GM12873 (cell line): ENCODE data around the gene DNAJC2.

ENCODE experiments used
- CTCF ChIP-seq: IDR thresholded peaks from 2 replicates; pipeline ENCODE4 v1.5.1; 2012; ENCODE audit warnings: low read depth, mild to moderate bottlenecking, moderate library complexity, low read length, control low read depth; ENCODE audit not compliant: insufficient read depth; ENCODE audit errors: missing control alignments

Gene DNAJC2

GRCh38 chr7:103348959-103349358 is 4.4 kb upstream of the DNAJC2 start:
- TF ChIP-seq CTCF: no peak

GRCh38 chr7:103348452-103348851 is 3.9 kb upstream of the DNAJC2 start:
- TF ChIP-seq CTCF: no peak

- no peak for TF ChIP-seq CTCF
These were observed 3.1 kb upstream of the DNAJC2 start, which contains the start of gene PSMC2 for GRCh38 chr7:103347507-103348267. PSMC2 (plus strand) TSS chr7:103347643; CDS start chr7:103347712, 69 bp downstream.

GRCh38 chr7:103346396-103346795 is 1.8 kb upstream of the DNAJC2 start:
- no peak for TF ChIP-seq CTCF

GRCh38 chr7:103343758-103344452 is 662 bp downstream of the DNAJC2 start:
- no peak for TF ChIP-seq CTCF

GRCh38 chr7:103343332-103343731 is 1.2 kb downstream of the DNAJC2 start:
- TF ChIP-seq CTCF: no peak

- no peak for TF ChIP-seq CTCF
These were observed 3.1 kb downstream of the DNAJC2 start for GRCh38 chr7:103341466-103341865.
